IMR-90 (cell line): ENCODE measurements around the gene PLEKHG5. TPM values are rescaled to one million over a fixed set of nuclear protein-coding genes. Genes with fewer than 3 reads are reported as not detected.

ENCODE experiments used
- ATAC-seq: fragments of 200-7000 bp; cut with Tn5 transposase; 2 replicates; pipeline ENCODE4 v1.9.1; 2020; ENCODE audit warnings: low read depth, mild to moderate bottlenecking, moderate library complexity
- BruUV-seq: library from RNA; stranded (reverse); fragments of 400-500 nt; replicated peaks from 2 replicates; lab custom pipeline; 2021; lab: Mats Ljungman, UMichigan
- CTCF ChIA-PET: fragments of 300-600 bp; formaldehyde crosslinking; extraction: SDS; loops from one replicate; lab custom pipeline; 2021; ENCODE audit warnings: antibody characterized with exemption; lab: Yijun Ruan, JAX
- POLR2A ChIA-PET: fragments of 300-600 bp; sonication (Branson Sonifier 250); formaldehyde crosslinking; loops from one replicate; lab custom pipeline; 2022; ENCODE audit warnings: antibody characterized with exemption; ENCODE audit not compliant: unreplicated experiment; lab: Charles Lee
- DNase-seq: peaks from one replicate; pipeline ENCODE4 v3.0.0; 2013
- H2AFZ ChIP-seq: replicated peaks from 2 replicates; pipeline ENCODE3; 2013; ENCODE audit warnings: low read length, mild to moderate bottlenecking; ENCODE audit not compliant: poor library complexity
- H2AK5ac ChIP-seq: 2 replicates; pipeline ENCODE4 v1.6.1; 2013; ENCODE audit warnings: low read depth, low read length, inconsistent platforms
- H2AK9ac ChIP-seq: replicated peaks from 2 replicates; pipeline ENCODE3; 2013; ENCODE audit warnings: mild to moderate bottlenecking, low read depth, low read length, moderate library complexity; ENCODE audit not compliant: poor library complexity
- H2BK120ac ChIP-seq: 2 replicates; pipeline ENCODE4 v1.6.1; 2013; ENCODE audit warnings: low read depth, low read length, inconsistent platforms
- H2BK15ac ChIP-seq: 3 replicates; pipeline ENCODE4 v1.6.1; 2013; ENCODE audit warnings: low read depth, low read length, inconsistent platforms
- H2BK20ac ChIP-seq: 2 replicates; pipeline ENCODE4 v1.6.1; 2013; ENCODE audit warnings: low read depth, mild to moderate bottlenecking, inconsistent platforms, low read length, moderate library complexity
- H2BK5ac ChIP-seq: 2 replicates; pipeline ENCODE4 v1.6.1; 2013; ENCODE audit warnings: mild to moderate bottlenecking, low read depth, low read length, inconsistent platforms; ENCODE audit not compliant: poor library complexity, severe bottlenecking
- H3K14ac ChIP-seq: replicated peaks from 2 replicates; pipeline ENCODE4 v1.6.1; 2013; ENCODE audit warnings: low read depth, low read length, inconsistent platforms
- H3K18ac ChIP-seq: 2 replicates; pipeline ENCODE4 v1.6.1; 2013; ENCODE audit warnings: low read depth, low read length, control low read depth
- H3K23ac ChIP-seq: 2 replicates; pipeline ENCODE4 v1.6.1; 2013; ENCODE audit warnings: low read depth, low read length, inconsistent platforms
- H3K27ac ChIP-seq: 2 replicates; pipeline ENCODE4 v1.5.1; 2013; ENCODE audit warnings: mild to moderate bottlenecking, control low read depth, low read length; ENCODE audit not compliant: insufficient read depth
- H3K27me3 ChIP-seq: 2 replicates; pipeline ENCODE4 v1.6.1; 2013; ENCODE audit warnings: low read length; ENCODE audit not compliant: control insufficient read depth, insufficient read depth
- H3K36me3 ChIP-seq: 2 replicates; pipeline ENCODE4 v1.6.1; 2013; ENCODE audit warnings: low read length, mixed read lengths; ENCODE audit not compliant: control insufficient read depth, insufficient read depth
- H3K4ac ChIP-seq: 2 replicates; pipeline ENCODE4 v1.6.1; 2013; ENCODE audit warnings: low read depth, low read length, inconsistent platforms
- H3K4me1 ChIP-seq: 2 replicates; pipeline ENCODE4 v1.6.1; 2013; ENCODE audit warnings: low read length, mixed read lengths; ENCODE audit not compliant: control insufficient read depth, insufficient read depth
- H3K4me2 ChIP-seq: 2 replicates; pipeline ENCODE4 v1.6.1; 2013; ENCODE audit warnings: low read depth, mild to moderate bottlenecking, control low read depth, low read length, moderate library complexity
- H3K4me3 ChIP-seq: 2 replicates; pipeline ENCODE4 v1.5.1; 2013; ENCODE audit warnings: low read depth, mild to moderate bottlenecking, control low read depth, low read length, moderate library complexity; ENCODE audit not compliant: insufficient read depth
- H3K56ac ChIP-seq: 2 replicates; pipeline ENCODE4 v1.6.1; 2013; ENCODE audit warnings: low read length, inconsistent platforms; ENCODE audit not compliant: insufficient read depth; ENCODE audit errors: extremely low read depth
- H3K79me1 ChIP-seq, 2 experiments: 2 replicates each; pipeline ENCODE4 v1.6.1; 2013; ENCODE audit warnings: low read length in 2 of 2, inconsistent platforms in 1 of 2, low read depth in 1 of 2
- H3K9ac ChIP-seq: 2 replicates; pipeline ENCODE4 v1.6.1; 2013; ENCODE audit warnings: low read depth, low read length, control low read depth
- H3K9me1 ChIP-seq: 2 replicates; pipeline ENCODE4 v1.6.1; 2013; ENCODE audit warnings: low read length, inconsistent platforms; ENCODE audit not compliant: insufficient read depth
- H3K9me3 ChIP-seq: 2 replicates; pipeline ENCODE4 v1.6.1; 2013; ENCODE audit warnings: low read length; ENCODE audit not compliant: control insufficient read depth, insufficient read depth
- H4K20me1 ChIP-seq: 2 replicates; pipeline ENCODE4 v1.6.1; 2013; ENCODE audit warnings: low read length, inconsistent platforms; ENCODE audit not compliant: insufficient read depth
- H4K5ac ChIP-seq: 2 replicates; pipeline ENCODE4 v1.6.1; 2013; ENCODE audit warnings: mild to moderate bottlenecking, low read depth, low read length, control low read depth
- H4K8ac ChIP-seq, 2 experiments: 2 replicates each; pipeline ENCODE4 v1.6.1; 2013; ENCODE audit warnings: low read depth in 2 of 2, low read length in 2 of 2, control low read depth in 1 of 2, inconsistent platforms in 1 of 2
- H4K91ac ChIP-seq: 2 replicates; pipeline ENCODE4 v1.6.1; 2013; ENCODE audit warnings: low read depth, low read length, inconsistent platforms; ENCODE audit not compliant: insufficient read depth
- MAZ ChIP-seq: IDR thresholded peaks from 2 replicates; pipeline ENCODE4 v1.6.1; 2012; ENCODE audit warnings: low read depth, mild to moderate bottlenecking, low read length, improper control_type of control experiment, moderate library complexity, borderline replicate concordance
- MXI1 ChIP-seq: IDR thresholded peaks from 2 replicates; pipeline ENCODE4 v1.6.1; 2012; ENCODE audit warnings: low read depth, mild to moderate bottlenecking, low read length, moderate library complexity, borderline replicate concordance
- NFE2L2 ChIP-seq: fragments of 150-350 bp; IDR thresholded peaks from 2 replicates; pipeline ENCODE4 v1.6.1; 2016; ENCODE audit warnings: low read depth, mild to moderate bottlenecking, low read length
- RCOR1 ChIP-seq: IDR thresholded peaks from 2 replicates; pipeline ENCODE4 v1.6.1; 2012; ENCODE audit warnings: mild to moderate bottlenecking, low read length, improper control_type of control experiment; ENCODE audit not compliant: insufficient replicate concordance
- WGBS, 2 experiments: methylation state at CpG; one replicate each; pipeline versions ENCODE4 v1.1.5 to v1.1.7; 2013; ENCODE audit warnings: missing lambda C conversion rate in 2 of 2; ENCODE audit not compliant: insufficient read length in 1 of 2; ENCODE audit errors: extremely low coverage in 2 of 2; 5-methylcytosine and 5-hydroxymethylcytosine counted together
- dilution Hi-C: fragments of 300-500 bp; cut with HindIII; formaldehyde crosslinking; loops from one replicate; pipeline ENCODE4 v1.14.3; 2018; ENCODE audit warnings: low sequenced_read_pairs; ENCODE audit not compliant: unreplicated experiment
- in situ Hi-C: fragments of 300-500 bp; cut with MboI; formaldehyde crosslinking; loops from 3 replicates; pipeline ENCODE4 v1.14.3; 2019; ENCODE audit warnings: low sequenced_read_pairs, inconsistent platforms, mixed read lengths
- intact Hi-C: fragments of 100-400 bp; cut with micrococcal nuclease; formaldehyde crosslinking; loops from 2 replicates; pipeline ENCODE4 v1.10.0; 2022
- polyA plus RNA-seq, 3 experiments: library from polyadenylated mRNA; depleted of rRNA; stranded (reverse); fragments of >200 nt; gene quantifications; 2 replicates each; pipeline ENCODE4 v1.2.3, GENCODE V29; 2012; ENCODE audit warnings: low replicate concordance in 1 of 3
- total RNA-seq: library from RNA; depleted of rRNA; stranded (reverse); fragments of >200 nt; gene quantifications from 2 replicates; pipeline ENCODE4 v1.2.3, GENCODE V29; 2012
- TF ChIP-seq, protein P1 (sequence below): fragments of 150-350 bp; IDR thresholded peaks from 2 replicates; pipeline ENCODE4 v1.6.1; 2016; ENCODE audit warnings: low read depth, mild to moderate bottlenecking, low read length, moderate library complexity, borderline replicate concordance

The PLEKHG5 gene
- total and polyA plus RNA-seq, 2 of the 4 experiments (the other 2 are of a cell fraction) = 4.8 to 11.6 TPM

DNA sequence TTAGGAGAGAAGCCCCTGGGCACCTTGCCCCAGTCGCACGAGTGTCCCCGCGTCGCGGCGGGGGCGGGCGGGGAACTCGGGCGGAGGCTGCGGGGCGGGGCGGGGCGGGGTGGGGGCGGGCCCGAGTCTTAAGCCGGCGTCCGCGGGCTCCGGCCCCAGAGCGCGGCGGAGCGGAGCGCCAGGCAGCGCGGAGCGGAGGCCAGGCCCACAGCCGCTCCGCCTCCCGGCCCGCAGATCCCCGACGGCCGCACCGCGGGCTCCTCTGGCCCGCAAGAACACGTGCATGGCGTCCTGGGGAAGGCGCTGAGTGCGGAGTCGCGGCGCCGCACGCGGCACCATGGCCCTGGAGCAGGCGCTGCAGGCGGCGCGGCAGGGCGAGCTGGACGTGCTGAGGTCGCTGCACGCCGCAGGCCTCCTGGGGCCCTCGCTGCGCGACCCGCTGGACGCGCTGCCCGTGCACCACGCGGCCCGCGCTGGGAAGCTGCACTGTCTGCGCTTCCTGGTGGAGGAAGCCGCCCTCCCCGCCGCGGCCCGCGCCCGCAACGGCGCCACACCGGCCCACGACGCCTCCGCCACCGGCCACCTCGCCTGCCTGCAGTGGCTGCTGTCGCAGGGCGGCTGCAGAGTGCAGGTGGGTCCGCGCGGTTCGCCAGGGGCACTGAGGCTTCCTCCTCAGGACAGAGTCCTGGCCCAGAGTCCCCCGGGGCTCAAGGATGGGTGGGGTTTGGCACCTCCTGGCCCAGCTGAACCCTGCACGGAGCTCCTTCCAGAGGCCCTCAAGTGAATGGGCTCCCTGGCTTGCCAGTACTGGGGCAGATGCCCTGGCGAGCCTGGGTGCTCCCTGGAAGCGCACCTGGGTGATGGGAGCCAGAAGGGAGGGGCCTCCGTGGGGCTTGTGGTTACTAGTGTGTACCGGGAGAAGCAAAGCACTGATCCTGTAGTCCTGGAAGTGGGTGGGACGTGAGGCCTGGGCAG lies 66.6 kb downstream of the PLEKHG5 start, which contains the start of gene ESPN:
Gene ESPN, plus strand, starts transcription at position 158 of the 975 bp plus-strand sequence. Its CDS starts 180 bp downstream, at position 338.
- Histone ChIP-seq H3K27me3 (peaks cover 84% of the 10 kb centered on the region), H3K4me1 (no peaks in the 10 kb centered on the region; the same call in 1 of the 2 replicates), H2BK20ac (no peak within 1 kb of the TSS), H2AK9ac (no peak within 1 kb of the TSS), H3K14ac (no peak within 1 kb of the TSS), H3K4me2 (no peak within 1 kb of the TSS), H2AFZ (peak within 1 kb of the TSS; percentile 78), H4K5ac (no peak within 1 kb of the TSS), H4K20me1 (peaks cover 11% of the 10 kb centered on the region; the same call in 1 of the 2 replicates), H3K23ac (no peak within 1 kb of the TSS), H2BK5ac (no peak within 1 kb of the TSS), H2BK120ac (no peak within 1 kb of the TSS), H2AK5ac (no peak within 1 kb of the TSS), H3K36me3 (no peaks in the 10 kb centered on the region), H4K91ac (no peak within 1 kb of the TSS), H2BK15ac (no peak within 1 kb of the TSS), H4K8ac (no peak within 1 kb of the TSS), H3K56ac (no peak within 1 kb of the TSS), H3K18ac (no peak within 1 kb of the TSS), H3K9me3 (no peaks in the 10 kb centered on the region), H3K79me1 (no peaks in the 10 kb centered on the region), H3K27ac (no peak within 1 kb of the TSS), H3K4me3 (no peak within 1 kb of the TSS; the same call in 1 of the 2 replicates), H3K9me1 (no peaks in the 10 kb centered on the region), H3K9ac (no peak within 1 kb of the TSS), H3K4ac (no peak within 1 kb of the TSS)
- WGBS, 2 experiments = 8% methylated on average over 31 of the region's 99 CpGs; no CpG with 5 or more reads in 1 of the 2 experiments
- dilution Hi-C loops = no loop called here
- in situ Hi-C loops = no loop called here
- intact Hi-C loops = no loop called here
- no TSS peak for BruUV-seq
- ATAC-seq (peak; percentile 42), DNase-seq (no peak)
- TF ChIP-seq, protein P1, sequence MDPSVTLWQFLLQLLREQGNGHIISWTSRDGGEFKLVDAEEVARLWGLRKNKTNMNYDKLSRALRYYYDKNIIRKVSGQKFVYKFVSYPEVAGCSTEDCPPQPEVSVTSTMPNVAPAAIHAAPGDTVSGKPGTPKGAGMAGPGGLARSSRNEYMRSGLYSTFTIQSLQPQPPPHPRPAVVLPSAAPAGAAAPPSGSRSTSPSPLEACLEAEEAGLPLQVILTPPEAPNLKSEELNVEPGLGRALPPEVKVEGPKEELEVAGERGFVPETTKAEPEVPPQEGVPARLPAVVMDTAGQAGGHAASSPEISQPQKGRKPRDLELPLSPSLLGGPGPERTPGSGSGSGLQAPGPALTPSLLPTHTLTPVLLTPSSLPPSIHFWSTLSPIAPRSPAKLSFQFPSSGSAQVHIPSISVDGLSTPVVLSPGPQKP = no peak
- TF ChIP-seq RCOR1 (no peak), NFE2L2 (no peak), MXI1 (no peak), MAZ (no peak)
- CTCF ChIA-PET = no interaction called here
- POLR2A ChIA-PET = no interaction called here
